ENCODE results near the gene CHDH. TPM values are rescaled to one million over a fixed set of nuclear protein-coding genes. Genes with fewer than 3 reads are reported as not detected.

The CHDH gene
- polyA plus RNA-seq, 2 of the 4 experiments (the other 2 are of a cell fraction) = 1.1 to 2.8 TPM

GRCh38 chr3:53794597-53794996 lies 51.6 kb downstream of the CHDH start:
- no peak overlapping the region for H3K27ac ChIP-seq
- DNase-seq (ENCODE audit: low read depth in 1 of 2, low spot score in 1 of 2) = no peak
- no peak overlapping the region for H3K4me2 ChIP-seq
- ChIA-PET CTCF (no interaction called here), POLR2A (no interaction called here)
- FAIRE-seq = no peak
- no peaks in the 10 kb centered on the region for H3K9me3 ChIP-seq
- no peak for ATAC-seq
- 19% methylated on average over 3 of the region's 3 CpGs for WGBS (ENCODE audit: missing lambda C conversion rate)
- H3K4me3 ChIP-seq = no peak overlapping the region
- H3K4me1 ChIP-seq = no peaks in the 10 kb centered on the region
- TF ChIP-seq POLR2A (IDR thresholded peaks at IDR 0.05; ENCODE audit: low read length) = no peak
- TF ChIP-seq, protein P1, sequence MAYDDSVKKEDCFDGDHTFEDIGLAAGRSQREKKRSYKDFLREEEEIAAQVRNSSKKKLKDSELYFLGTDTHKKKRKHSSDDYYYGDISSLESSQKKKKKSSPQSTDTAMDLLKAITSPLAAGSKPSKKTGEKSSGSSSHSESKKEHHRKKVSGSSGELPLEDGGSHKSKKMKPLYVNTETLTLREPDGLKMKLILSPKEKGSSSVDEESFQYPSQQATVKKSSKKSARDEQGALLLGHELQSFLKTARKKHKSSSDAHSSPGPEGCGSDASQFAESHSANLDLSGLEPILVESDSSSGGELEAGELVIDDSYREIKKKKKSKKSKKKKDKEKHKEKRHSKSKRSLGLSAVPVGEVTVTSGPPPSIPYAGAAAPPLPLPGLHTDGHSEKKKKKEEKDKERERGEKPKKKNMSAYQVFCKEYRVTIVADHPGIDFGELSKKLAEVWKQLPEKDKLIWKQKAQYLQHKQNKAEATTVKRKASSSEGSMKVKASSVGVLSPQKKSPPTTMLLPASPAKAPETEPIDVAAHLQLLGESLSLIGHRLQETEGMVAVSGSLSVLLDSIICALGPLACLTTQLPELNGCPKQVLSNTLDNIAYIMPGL (CRISPR knock-in tag; IDR thresholded peaks at IDR 0.05; ENCODE audit: borderline replicate concordance) = no peak
- no peak for TF ChIP-seq PHF8 (IDR thresholded peaks at IDR 0.05; ENCODE audit: borderline replicate concordance, low read depth)
- TF ChIP-seq HES2 (IDR thresholded peaks at IDR 0.05) = no peak
- no peak for TF ChIP-seq KDM5A (IDR thresholded peaks at IDR 0.05)

GRCh38 chr3:53792866-53793265 lies 53.4 kb downstream of the CHDH start:
- 38% methylated on average over 2 of the region's 3 CpGs for WGBS (ENCODE audit: missing lambda C conversion rate)
- no peak for DNase-seq (ENCODE audit: low read depth in 1 of 2, low spot score in 1 of 2)
- Histone ChIP-seq H3K9me3 (no peaks in the 10 kb centered on the region), H3K27ac (no peak overlapping the region), H3K4me3 (no peak overlapping the region), H3K4me2 (no peak overlapping the region), H3K4me1 (no peaks in the 10 kb centered on the region)
- ATAC-seq = no peak
- TF ChIP-seq EP300 (IDR thresholded peaks at IDR 0.05) = no peak
- TF ChIP-seq NFE2L2 (conservative IDR thresholded peaks at IDR 0.05; ENCODE audit: low read length) = no peak
- TF ChIP-seq HOXA7 (CRISPR knock-in tag; IDR thresholded peaks at IDR 0.05) = no peak
- no peak for TF ChIP-seq HES2 (IDR thresholded peaks at IDR 0.05)
- no peak for TF ChIP-seq MYC (IDR thresholded peaks at IDR 0.05; ENCODE audit: borderline replicate concordance, low read length)
- TF ChIP-seq, protein P2, sequence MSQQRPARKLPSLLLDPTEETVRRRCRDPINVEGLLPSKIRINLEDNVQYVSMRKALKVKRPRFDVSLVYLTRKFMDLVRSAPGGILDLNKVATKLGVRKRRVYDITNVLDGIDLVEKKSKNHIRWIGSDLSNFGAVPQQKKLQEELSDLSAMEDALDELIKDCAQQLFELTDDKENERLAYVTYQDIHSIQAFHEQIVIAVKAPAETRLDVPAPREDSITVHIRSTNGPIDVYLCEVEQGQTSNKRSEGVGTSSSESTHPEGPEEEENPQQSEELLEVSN (IDR thresholded peaks at IDR 0.05; ENCODE audit: borderline replicate concordance, low read depth) = no peak
- no peak for TF ChIP-seq GATA3 (IDR thresholded peaks at IDR 0.05; ENCODE audit: borderline replicate concordance)
- TF ChIP-seq NR3C1 (IDR thresholded peaks at IDR 0.05) = no peak
- no peak for TF ChIP-seq BHLHE40 (IDR thresholded peaks at IDR 0.05; ENCODE audit: low read depth, low read length)
- FAIRE-seq = no peak
- POLR2A ChIA-PET = no interaction called here
- CTCF ChIA-PET = no interaction called here

- FAIRE-seq = no peak
- no peak for ATAC-seq
- Histone ChIP-seq H3K4me3 (no peak overlapping the region), H3K27ac (no peak overlapping the region), H3K4me1 (no peaks in the 10 kb centered on the region), H3K4me2 (no peak overlapping the region), H3K9me3 (no peaks in the 10 kb centered on the region)
- 60% methylated on average over 7 of the region's 7 CpGs for WGBS (ENCODE audit: missing lambda C conversion rate)
- ChIA-PET POLR2A (no interaction called here), CTCF (no interaction called here)
- no peak for DNase-seq (ENCODE audit: low read depth in 1 of 2, low spot score in 1 of 2)
- TF ChIP-seq EP300 (IDR thresholded peaks at IDR 0.05) = no peak
- no peak for TF ChIP-seq EHF (CRISPR knock-in tag; IDR thresholded peaks at IDR 0.05)
- TF ChIP-seq ZNF302 (CRISPR knock-in tag; IDR thresholded peaks at IDR 0.05) = no peak
- no peak for TF ChIP-seq JUNB (IDR thresholded peaks at IDR 0.05)
- no peak for TF ChIP-seq MAFK (IDR thresholded peaks at IDR 0.05; ENCODE audit: partially characterized antibody)
- no peak for TF ChIP-seq BHLHE40 (IDR thresholded peaks at IDR 0.05; ENCODE audit: low read depth, low read length)
- TF ChIP-seq ATOH8 (CRISPR knock-in tag; IDR thresholded peaks at IDR 0.05; ENCODE audit: low read depth) = no peak
These were observed 54.9 kb downstream of the CHDH start for GRCh38 chr3:53791317-53791716.

- Histone ChIP-seq H3K4me2 (no peak overlapping the region), H3K27ac (no peak overlapping the region), H3K4me3 (no peak overlapping the region), H3K4me1 (no peaks in the 10 kb centered on the region), H3K9me3 (no peaks in the 10 kb centered on the region)
- WGBS (ENCODE audit: missing lambda C conversion rate) = 94% methylated on average over 5 of the region's 5 CpGs
- ChIA-PET CTCF (no interaction called here), POLR2A (no interaction called here)
- no peak for ATAC-seq
- DNase-seq (ENCODE audit: low read depth in 1 of 2, low spot score in 1 of 2) = no peak
- no peak for FAIRE-seq
- TF ChIP-seq KDM5A (IDR thresholded peaks at IDR 0.05) (no peak), BHLHE40 (IDR thresholded peaks at IDR 0.05; ENCODE audit: low read depth, low read length) (no peak), NFE2L2 (conservative IDR thresholded peaks at IDR 0.05; ENCODE audit: low read length) (no peak), POLR2A (IDR thresholded peaks at IDR 0.05; ENCODE audit: low read length) (no peak), CHD4 (IDR thresholded peaks at IDR 0.05; ENCODE audit: borderline replicate concordance) (no peak), FOSL2 (IDR thresholded peaks at IDR 0.05) (no peak), FOSL2 (CRISPR knock-in tag; IDR thresholded peaks at IDR 0.05) (no peak), ZFP36 (IDR thresholded peaks at IDR 0.05; ENCODE audit: borderline replicate concordance, partially characterized antibody) (no peak), CHD2 (IDR thresholded peaks at IDR 0.05; ENCODE audit: low read length, partially characterized antibody) (no peak), HOXB5 (CRISPR knock-in tag; IDR thresholded peaks at IDR 0.05) (no peak), RCOR1 (IDR thresholded peaks at IDR 0.05; ENCODE audit: low read depth, low read length) (no peak), ATOH8 (CRISPR knock-in tag; IDR thresholded peaks at IDR 0.05; ENCODE audit: low read depth) (no peak)
- TF ChIP-seq, protein P3, sequence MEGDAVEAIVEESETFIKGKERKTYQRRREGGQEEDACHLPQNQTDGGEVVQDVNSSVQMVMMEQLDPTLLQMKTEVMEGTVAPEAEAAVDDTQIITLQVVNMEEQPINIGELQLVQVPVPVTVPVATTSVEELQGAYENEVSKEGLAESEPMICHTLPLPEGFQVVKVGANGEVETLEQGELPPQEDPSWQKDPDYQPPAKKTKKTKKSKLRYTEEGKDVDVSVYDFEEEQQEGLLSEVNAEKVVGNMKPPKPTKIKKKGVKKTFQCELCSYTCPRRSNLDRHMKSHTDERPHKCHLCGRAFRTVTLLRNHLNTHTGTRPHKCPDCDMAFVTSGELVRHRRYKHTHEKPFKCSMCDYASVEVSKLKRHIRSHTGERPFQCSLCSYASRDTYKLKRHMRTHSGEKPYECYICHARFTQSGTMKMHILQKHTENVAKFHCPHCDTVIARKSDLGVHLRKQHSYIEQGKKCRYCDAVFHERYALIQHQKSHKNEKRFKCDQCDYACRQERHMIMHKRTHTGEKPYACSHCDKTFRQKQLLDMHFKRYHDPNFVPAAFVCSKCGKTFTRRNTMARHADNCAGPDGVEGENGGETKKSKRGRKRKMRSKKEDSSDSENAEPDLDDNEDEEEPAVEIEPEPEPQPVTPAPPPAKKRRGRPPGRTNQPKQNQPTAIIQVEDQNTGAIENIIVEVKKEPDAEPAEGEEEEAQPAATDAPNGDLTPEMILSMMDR (IDR thresholded peaks at IDR 0.05) = no peak
These were observed 55.7 kb downstream of the CHDH start for GRCh38 chr3:53790470-53790869.

Data from A549 (cell line).